ENCODE data around the gene SLC6A5.

Gene SLC6A5

GRCh38 chr11:20620988-20621387, 21.6 kb downstream of the SLC6A5 start:
- Mint-ChIP-seq H3K4me3 (no peak overlapping the region), H3K36me3 (ENCODE audit: low read depth) (no peaks in the 10 kb centered on the region), H3K27me3 (ENCODE audit: low read depth) (peaks cover 2% of the 10 kb centered on the region), H3K4me1 (ENCODE audit: low read depth) (no peaks in the 10 kb centered on the region), H3K9me3 (no peaks in the 10 kb centered on the region), H3K27ac (no peak overlapping the region)
- no peak for DNase-seq (ENCODE audit: low spot score)

- Mint-ChIP-seq H3K27ac (no peak overlapping the region), H3K36me3 (ENCODE audit: low read depth) (no peaks in the 10 kb centered on the region), H3K4me1 (ENCODE audit: low read depth) (no peaks in the 10 kb centered on the region), H3K4me3 (no peak overlapping the region), H3K9me3 (no peaks in the 10 kb centered on the region), H3K27me3 (ENCODE audit: low read depth) (peaks cover 2% of the 10 kb centered on the region)
- DNase-seq (ENCODE audit: low spot score), result no peak
Measured at GRCh38 chr11:20621679-20622078, 22.3 kb downstream of the SLC6A5 start.

DNA sequence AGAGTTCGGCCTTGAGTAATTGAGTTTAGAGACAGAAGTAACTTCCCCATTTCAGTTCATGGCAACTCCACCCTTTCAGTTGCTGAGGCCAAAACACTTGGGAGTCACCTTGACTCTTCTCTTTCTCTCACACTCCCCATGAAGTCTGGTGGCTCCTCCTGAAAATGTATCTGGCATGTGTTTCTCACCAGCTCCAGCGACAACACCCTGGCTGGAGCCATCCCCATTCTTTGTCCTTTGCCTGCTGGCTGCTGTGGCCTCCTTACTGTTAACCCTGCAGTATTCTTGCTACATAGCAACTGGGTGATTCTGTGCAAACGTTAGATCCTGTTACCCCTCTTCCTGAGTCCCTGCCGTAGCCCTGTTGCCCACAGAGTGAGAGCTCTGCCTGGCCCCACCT, 23.8 kb downstream of the SLC6A5 start:
- peaks cover 2% of the 10 kb centered on the region for H3K27me3 Mint-ChIP-seq (ENCODE audit: low read depth)
- no peaks in the 10 kb centered on the region for H3K4me1 Mint-ChIP-seq (ENCODE audit: low read depth)
- H3K27ac Mint-ChIP-seq, result no peak overlapping the region

DNA sequence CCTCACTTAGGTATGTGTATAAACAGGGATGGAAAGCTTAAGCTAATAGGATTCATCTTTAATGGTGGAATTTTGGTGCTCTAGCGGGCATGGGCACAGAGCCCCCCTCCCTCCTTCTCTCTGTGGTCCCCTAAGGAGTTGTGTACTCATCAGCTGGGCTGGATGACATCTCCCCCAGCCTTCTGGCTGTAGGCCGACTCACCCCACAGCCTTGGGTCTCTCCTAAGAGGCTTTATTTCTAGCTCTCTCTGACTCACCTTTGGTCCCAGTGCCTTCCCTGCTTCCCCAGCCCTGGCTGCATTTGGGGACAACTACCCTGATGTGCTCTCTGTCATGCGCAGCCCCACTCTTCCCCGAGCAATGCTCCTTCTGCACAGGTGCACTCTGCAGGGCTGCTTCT, 26.9 kb downstream of the SLC6A5 start:
- H3K36me3 Mint-ChIP-seq (ENCODE audit: low read depth), result no peaks in the 10 kb centered on the region
- no peak overlapping the region for H3K4me3 Mint-ChIP-seq
- H3K27ac Mint-ChIP-seq, result no peak overlapping the region

More for the DNA sequence above, 23.8 kb downstream of the SLC6A5 start:
- no peaks in the 10 kb centered on the region for H3K9me3 Mint-ChIP-seq
- no peaks in the 10 kb centered on the region for H3K36me3 Mint-ChIP-seq (ENCODE audit: low read depth)
- H3K4me3 Mint-ChIP-seq, result no peak overlapping the region
- no peak for DNase-seq (ENCODE audit: low spot score)

DNA sequence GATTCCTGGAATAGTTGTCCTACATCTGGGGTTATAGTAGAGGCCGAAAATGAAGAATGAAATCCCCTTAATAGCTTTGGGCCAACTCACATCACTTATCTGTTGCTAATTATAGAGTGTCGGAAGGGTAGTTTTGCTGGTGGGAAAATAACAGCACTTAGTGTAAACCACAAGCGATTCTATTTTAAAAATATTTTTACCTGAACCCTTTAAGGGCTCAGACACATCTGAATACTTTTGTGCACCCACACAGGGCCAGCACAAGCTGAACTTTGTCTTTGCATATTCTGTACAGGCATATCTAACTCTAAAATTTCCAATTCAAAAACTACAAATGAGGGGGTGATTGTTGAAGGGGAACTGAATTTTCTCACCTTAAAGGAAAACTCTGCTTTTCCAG, 27.6 kb downstream of the SLC6A5 start:
- Mint-ChIP-seq H3K4me1 (ENCODE audit: low read depth) (no peaks in the 10 kb centered on the region), H3K4me3 (no peak overlapping the region), H3K9me3 (no peaks in the 10 kb centered on the region), H3K27ac (no peak overlapping the region), H3K27me3 (ENCODE audit: low read depth) (no peaks in the 10 kb centered on the region), H3K36me3 (ENCODE audit: low read depth) (no peaks in the 10 kb centered on the region)
- no peak for DNase-seq (ENCODE audit: low spot score)

More for the DNA sequence above, 26.9 kb downstream of the SLC6A5 start:
- H3K27me3 Mint-ChIP-seq (ENCODE audit: low read depth), result peaks cover under 1% of the 10 kb centered on the region
- DNase-seq (ENCODE audit: low spot score), result no peak
- no peaks in the 10 kb centered on the region for H3K4me1 Mint-ChIP-seq (ENCODE audit: low read depth)
- H3K9me3 Mint-ChIP-seq, result no peaks in the 10 kb centered on the region

- no peaks in the 10 kb centered on the region for H3K4me1 Mint-ChIP-seq (ENCODE audit: low read depth)
- no peak overlapping the region for H3K4me3 Mint-ChIP-seq
- H3K36me3 Mint-ChIP-seq (ENCODE audit: low read depth), result no peaks in the 10 kb centered on the region
- no peak for DNase-seq (ENCODE audit: low spot score)
- no peaks in the 10 kb centered on the region for H3K9me3 Mint-ChIP-seq
- no peaks in the 10 kb centered on the region for H3K27me3 Mint-ChIP-seq (ENCODE audit: low read depth)
- no peak overlapping the region for H3K27ac Mint-ChIP-seq
Measured at GRCh38 chr11:20627701-20628100, 28.3 kb downstream of the SLC6A5 start.

GRCh38 chr11:20631519-20632168, 32.2 kb downstream of the SLC6A5 start:
- DNase-seq (ENCODE audit: low spot score), result no peak
- H3K36me3 Mint-ChIP-seq (ENCODE audit: low read depth), result no peaks in the 10 kb centered on the region
- H3K4me1 Mint-ChIP-seq (ENCODE audit: low read depth), result no peaks in the 10 kb centered on the region

DNA sequence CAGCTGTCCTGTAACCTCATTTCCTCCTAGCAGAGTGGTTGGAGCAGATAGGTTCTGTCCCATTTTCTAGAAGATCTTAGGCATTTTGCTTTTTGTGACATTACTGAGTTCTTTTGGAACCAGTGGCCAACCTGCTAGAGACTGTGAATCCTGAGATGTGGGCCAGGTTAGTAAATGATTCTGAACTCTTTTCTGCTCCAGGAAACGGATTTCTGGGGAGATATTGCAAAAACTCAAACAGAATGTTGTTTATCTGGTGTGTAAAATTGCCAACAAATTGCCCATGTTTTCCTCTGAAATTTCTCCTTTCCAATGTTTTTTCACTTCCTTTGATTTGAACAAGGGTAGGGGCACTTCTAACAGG, 32.7 kb downstream of the SLC6A5 start:
- no peak overlapping the region for H3K4me3 Mint-ChIP-seq
- no peak overlapping the region for H3K27ac Mint-ChIP-seq
- no peaks in the 10 kb centered on the region for H3K9me3 Mint-ChIP-seq
- no peaks in the 10 kb centered on the region for H3K4me1 Mint-ChIP-seq (ENCODE audit: low read depth)
- no peak for DNase-seq (ENCODE audit: low spot score)
- no peaks in the 10 kb centered on the region for H3K27me3 Mint-ChIP-seq (ENCODE audit: low read depth)
- H3K36me3 Mint-ChIP-seq (ENCODE audit: low read depth), result no peaks in the 10 kb centered on the region

More at GRCh38 chr11:20631519-20632168, 32.2 kb downstream of the SLC6A5 start:
- no peaks in the 10 kb centered on the region for H3K9me3 Mint-ChIP-seq
- H3K27ac Mint-ChIP-seq, result no peak overlapping the region
- no peaks in the 10 kb centered on the region for H3K27me3 Mint-ChIP-seq (ENCODE audit: low read depth)
- no peak overlapping the region for H3K4me3 Mint-ChIP-seq

- Mint-ChIP-seq H3K36me3 (ENCODE audit: low read depth) (no peaks in the 10 kb centered on the region), H3K4me1 (ENCODE audit: low read depth) (no peaks in the 10 kb centered on the region), H3K27ac (no peak overlapping the region), H3K27me3 (ENCODE audit: low read depth) (no peaks in the 10 kb centered on the region), H3K4me3 (no peak overlapping the region), H3K9me3 (no peaks in the 10 kb centered on the region)
- DNase-seq (ENCODE audit: low spot score), result no peak
Measured at GRCh38 chr11:20634044-20634443, 34.6 kb downstream of the SLC6A5 start.

- Mint-ChIP-seq H3K4me3 (no peak overlapping the region), H3K9me3 (no peaks in the 10 kb centered on the region), H3K27me3 (ENCODE audit: low read depth) (no peaks in the 10 kb centered on the region), H3K4me1 (ENCODE audit: low read depth) (no peaks in the 10 kb centered on the region), H3K36me3 (ENCODE audit: low read depth) (no peaks in the 10 kb centered on the region), H3K27ac (no peak overlapping the region)
- no peak for DNase-seq (ENCODE audit: low spot score)
Measured at GRCh38 chr11:20634781-20635180, 35.4 kb downstream of the SLC6A5 start.

DNA sequence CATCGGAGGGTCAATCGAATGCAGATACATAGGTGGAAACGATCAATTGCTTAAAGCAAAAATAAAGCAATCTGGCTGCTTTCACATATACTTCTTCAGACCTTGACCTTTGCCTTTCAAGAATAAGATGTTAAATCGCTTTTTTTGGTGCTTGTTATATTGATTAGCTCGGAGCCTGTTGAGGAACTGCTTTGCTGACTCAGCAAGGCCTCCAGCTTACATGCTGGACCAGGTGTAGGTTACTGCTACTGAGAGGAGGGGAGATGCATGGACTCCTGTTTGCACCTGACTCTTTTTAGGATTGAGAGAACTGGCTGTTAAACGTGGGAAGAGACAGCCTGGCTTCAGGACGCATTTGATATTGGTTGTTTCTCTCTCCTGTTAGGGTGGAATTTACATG, 38.7 kb downstream of the SLC6A5 start:
- H3K36me3 Mint-ChIP-seq (ENCODE audit: low read depth), result no peaks in the 10 kb centered on the region
- H3K4me1 Mint-ChIP-seq (ENCODE audit: low read depth), result no peaks in the 10 kb centered on the region
- H3K4me3 Mint-ChIP-seq, result no peak overlapping the region
- no peaks in the 10 kb centered on the region for H3K27me3 Mint-ChIP-seq (ENCODE audit: low read depth)
- DNase-seq (ENCODE audit: low spot score), result no peak
- H3K27ac Mint-ChIP-seq, result no peak overlapping the region
- H3K9me3 Mint-ChIP-seq, result no peaks in the 10 kb centered on the region

- H3K4me1 Mint-ChIP-seq (ENCODE audit: low read depth), result no peaks in the 10 kb centered on the region
- H3K36me3 Mint-ChIP-seq (ENCODE audit: low read depth), result no peaks in the 10 kb centered on the region
- no peaks in the 10 kb centered on the region for H3K9me3 Mint-ChIP-seq
- H3K4me3 Mint-ChIP-seq, result no peak overlapping the region
- H3K27ac Mint-ChIP-seq, result no peak overlapping the region
- H3K27me3 Mint-ChIP-seq (ENCODE audit: low read depth), result no peaks in the 10 kb centered on the region
- no peak for DNase-seq (ENCODE audit: low spot score)
Measured at GRCh38 chr11:20639688-20640087, 40.3 kb downstream of the SLC6A5 start.

DNA sequence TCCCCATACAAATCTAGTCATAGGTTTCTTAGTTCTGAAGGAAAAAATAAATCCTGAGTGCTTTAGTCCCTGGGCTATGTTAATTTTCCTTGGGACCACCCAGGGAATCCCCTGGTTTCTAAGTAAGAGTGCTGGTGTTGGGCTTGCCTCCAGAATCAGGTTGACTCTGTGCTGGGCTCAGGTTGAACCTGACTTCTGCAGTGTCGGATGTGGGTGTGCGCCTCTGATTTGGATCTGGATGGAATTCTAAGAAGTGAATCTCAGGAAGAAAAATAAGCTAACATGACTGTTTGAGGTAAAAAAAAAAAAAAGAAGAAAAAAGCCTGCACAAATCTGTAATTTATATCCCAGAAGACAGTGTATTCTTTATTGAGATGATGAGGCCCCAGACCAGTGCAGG, 41.0 kb downstream of the SLC6A5 start:
- no peak for DNase-seq (ENCODE audit: low spot score)
- Mint-ChIP-seq H3K9me3 (no peaks in the 10 kb centered on the region), H3K27ac (no peak overlapping the region), H3K4me3 (no peak overlapping the region), H3K4me1 (ENCODE audit: low read depth) (no peaks in the 10 kb centered on the region), H3K36me3 (ENCODE audit: low read depth) (no peaks in the 10 kb centered on the region), H3K27me3 (ENCODE audit: low read depth) (no peaks in the 10 kb centered on the region)

GRCh38 chr11:20644360-20644759, 45.0 kb downstream of the SLC6A5 start:
- Mint-ChIP-seq H3K27ac (no peak overlapping the region), H3K9me3 (no peaks in the 10 kb centered on the region), H3K4me1 (ENCODE audit: low read depth) (no peaks in the 10 kb centered on the region), H3K4me3 (no peak overlapping the region), H3K27me3 (ENCODE audit: low read depth) (no peaks in the 10 kb centered on the region), H3K36me3 (ENCODE audit: low read depth) (no peaks in the 10 kb centered on the region)
- DNase-seq (ENCODE audit: low spot score), result no peak

DNA sequence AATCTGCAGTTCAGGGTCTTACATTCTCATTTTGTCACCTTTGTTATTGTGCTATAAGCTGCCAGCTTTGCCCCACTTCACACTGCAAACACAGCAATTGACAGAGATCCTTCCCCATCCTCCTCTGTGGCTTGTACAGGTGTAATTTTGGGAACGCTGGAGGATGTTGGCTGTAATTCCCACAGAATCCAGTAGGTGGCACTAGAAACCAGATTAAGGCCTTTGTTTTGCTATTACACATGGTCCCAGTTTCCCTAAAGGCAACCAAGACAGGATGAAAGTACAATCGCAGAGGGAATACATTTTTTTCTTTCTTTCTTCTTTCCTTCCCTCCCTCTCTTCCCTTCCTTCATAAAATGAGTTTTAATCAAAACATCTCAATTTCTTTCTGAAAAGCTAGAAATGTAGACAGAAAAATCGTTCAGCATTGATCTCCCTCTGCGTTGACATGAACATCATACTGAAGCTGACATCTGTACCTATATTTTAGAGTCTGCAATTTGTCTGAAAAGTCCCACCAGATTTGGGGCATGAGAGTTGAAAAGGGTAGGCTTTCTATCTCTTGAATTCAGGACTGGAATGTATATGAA, 48.7 kb downstream of the SLC6A5 start:
- H3K36me3 Mint-ChIP-seq (ENCODE audit: low read depth), result no peaks in the 10 kb centered on the region
- no peaks in the 10 kb centered on the region for H3K9me3 Mint-ChIP-seq
- H3K4me1 Mint-ChIP-seq (ENCODE audit: low read depth), result no peaks in the 10 kb centered on the region
- H3K4me3 Mint-ChIP-seq, result no peak overlapping the region
- no peaks in the 10 kb centered on the region for H3K27me3 Mint-ChIP-seq (ENCODE audit: low read depth)
- DNase-seq (ENCODE audit: low spot score), result no peak
- no peak overlapping the region for H3K27ac Mint-ChIP-seq

All from T-helper 2 cell treated with Interferon-gamma antibody and Interleukin-4, amounts not matched to agents 5 μg/mL and 100 μg/mL, for 36 hours (primary cell).